ENCODE measurements around the gene LRRC49.

- TF ChIP-seq EZH2 (IDR thresholded peaks at IDR 0.05) (no peak), POLR2AphosphoS5 (IDR thresholded peaks at IDR 0.05; ENCODE audit: borderline replicate concordance, low read depth, low read length) (no peak), FOXP2 (optimal IDR thresholded peaks at IDR 0.05; ENCODE audit: control extremely low read depth, extremely low read length, insufficient read depth) (no peak)
These were observed 32.6 kb upstream of the LRRC49 start for GRCh38 chr15:70859998-70860397.
